Effector memory CD4-positive, alpha-beta T cell (primary cell): ENCODE measurements around the gene PIK3CB.
"Not testable (repeated sequence)": the region's sequence is repeated elsewhere in the genome, so short reads cannot be mapped to it uniquely, and the experiment has no call there.

Experiments
- DNase-seq, 3 donors: peaks; one replicate each; pipeline ENCODE4 v3.0.0-alpha.2; 2020
- H3K27ac ChIP-seq: 2 replicates; pipeline ENCODE4 v1.7.0; 2013; ENCODE audit warnings: mild to moderate bottlenecking, low read length, moderate library complexity; ENCODE audit not compliant: insufficient read depth, poor library complexity, severe bottlenecking
- H3K27me3 ChIP-seq: replicated peaks from 2 replicates; pipeline ENCODE4 v1.7.0; 2013; ENCODE audit warnings: mild to moderate bottlenecking, low read length; ENCODE audit not compliant: insufficient read depth, control insufficient read depth, poor library complexity, severe bottlenecking
- H3K36me3 ChIP-seq: 2 replicates; pipeline ENCODE4 v1.7.0; 2013; ENCODE audit warnings: mild to moderate bottlenecking, low read length, moderate library complexity; ENCODE audit not compliant: control insufficient read depth, insufficient read depth
- H3K4me1 ChIP-seq: 2 replicates; pipeline ENCODE4 v1.7.0; 2013; ENCODE audit warnings: low read length, mild to moderate bottlenecking; ENCODE audit not compliant: control insufficient read depth, insufficient read depth, poor library complexity, severe bottlenecking
- H3K4me3 ChIP-seq: 2 replicates; pipeline ENCODE4 v1.7.0; 2013; ENCODE audit warnings: low read length, low read depth, mild to moderate bottlenecking; ENCODE audit not compliant: insufficient read depth, poor library complexity, severe bottlenecking
- H3K9me3 ChIP-seq: 2 replicates; pipeline ENCODE4 v1.7.0; 2013; ENCODE audit warnings: mild to moderate bottlenecking, low read length, moderate library complexity; ENCODE audit not compliant: control insufficient read depth

Gene PIK3CB

DNA sequence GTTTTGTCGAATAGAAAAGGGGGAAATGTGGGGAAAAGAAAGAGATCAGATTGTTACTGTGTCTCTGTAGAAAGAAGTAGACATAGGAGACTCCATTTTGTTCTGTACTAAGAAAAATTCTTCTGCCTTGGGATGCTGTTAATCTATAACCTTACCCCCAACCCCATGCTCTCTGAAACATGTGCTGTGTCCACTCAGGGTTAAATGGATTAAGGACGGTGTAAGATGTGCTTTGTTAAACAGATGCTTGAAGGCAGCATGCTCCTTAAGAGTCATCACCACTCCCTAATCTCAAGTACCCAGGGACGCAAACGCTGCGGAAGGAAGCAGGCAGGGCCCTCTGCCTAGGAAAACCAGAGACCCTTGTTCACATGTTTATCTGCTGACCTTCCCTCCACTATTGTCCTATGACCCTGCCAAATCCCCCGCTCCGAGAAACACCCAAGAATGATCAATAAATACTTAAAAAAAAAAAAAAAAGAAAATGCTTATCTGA is 49.3 kb downstream of the PIK3CB start:
- H3K27me3 ChIP-seq, H3K4me3 ChIP-seq, DNase-seq, H3K27ac ChIP-seq, H3K36me3 ChIP-seq, H3K9me3 ChIP-seq: not testable (repeated sequence)
- peaks cover 10% of the 10 kb centered on the region for H3K4me1 ChIP-seq

- no peak overlapping the region for H3K27ac ChIP-seq
- no peak overlapping the region for H3K4me3 ChIP-seq
- no peaks in the 10 kb centered on the region for H3K27me3 ChIP-seq
- no peak for DNase-seq
- H3K36me3 ChIP-seq, result no peaks in the 10 kb centered on the region
- H3K4me1 ChIP-seq, result peaks cover 10% of the 10 kb centered on the region
- no peaks in the 10 kb centered on the region for H3K9me3 ChIP-seq
Observed at GRCh38 chr3:138782755-138783154, 52.0 kb downstream of the PIK3CB start.

GRCh38 chr3:138781012-138781470 is 53.7 kb downstream of the PIK3CB start:
- no peaks in the 10 kb centered on the region for H3K27me3 ChIP-seq
- peaks cover 10% of the 10 kb centered on the region for H3K4me1 ChIP-seq
- no peaks in the 10 kb centered on the region for H3K9me3 ChIP-seq
- H3K4me3 ChIP-seq, result peak overlapping the region; percentile 17
- DNase-seq, result peak; percentile 49 to 62 (median 58)
- H3K27ac ChIP-seq, result peak overlapping the region; percentile 74
- H3K36me3 ChIP-seq, result no peaks in the 10 kb centered on the region

GRCh38 chr3:138778643-138779042 is 56.1 kb downstream of the PIK3CB start:
- Histone ChIP-seq H3K9me3 (no peaks in the 10 kb centered on the region), H3K4me3 (no peak overlapping the region), H3K27me3 (no peaks in the 10 kb centered on the region), H3K36me3 (no peaks in the 10 kb centered on the region), H3K27ac (no peak overlapping the region), H3K4me1 (peaks cover 10% of the 10 kb centered on the region)
- DNase-seq, result no peak

- Histone ChIP-seq H3K36me3 (no peaks in the 10 kb centered on the region), H3K4me3 (no peak overlapping the region), H3K4me1 (peaks cover 10% of the 10 kb centered on the region), H3K9me3 (no peaks in the 10 kb centered on the region), H3K27ac (no peak overlapping the region), H3K27me3 (no peaks in the 10 kb centered on the region)
- no peak for DNase-seq
Observed at GRCh38 chr3:138776961-138777360, 57.8 kb downstream of the PIK3CB start.

DNA sequence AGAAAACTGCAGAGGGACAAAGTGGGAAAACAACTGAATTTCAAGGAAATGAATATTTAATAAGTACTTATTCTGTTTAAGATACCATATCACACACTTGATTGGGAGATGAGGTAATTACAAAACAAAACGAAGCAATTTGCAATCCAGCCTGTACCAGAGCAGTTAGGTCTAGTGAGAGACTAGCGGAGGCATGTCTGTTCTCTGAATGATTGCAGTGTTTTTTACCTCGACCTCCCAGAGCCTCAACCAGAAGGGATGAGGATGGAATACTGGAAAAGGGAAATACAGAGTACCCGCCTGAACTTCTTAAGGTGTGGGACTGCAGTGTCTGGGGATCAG is 59.5 kb downstream of the PIK3CB start:
- no peaks in the 10 kb centered on the region for H3K9me3 ChIP-seq
- H3K36me3 ChIP-seq, result no peaks in the 10 kb centered on the region
- H3K4me3 ChIP-seq, result no peak overlapping the region
- no peak overlapping the region for H3K27ac ChIP-seq
- H3K27me3 ChIP-seq, result no peaks in the 10 kb centered on the region
- no peak for DNase-seq
- H3K4me1 ChIP-seq, result no peaks in the 10 kb centered on the region

GRCh38 chr3:138774529-138775253 is 60.0 kb downstream of the PIK3CB start:
- Histone ChIP-seq H3K36me3 (no peaks in the 10 kb centered on the region), H3K9me3 (no peaks in the 10 kb centered on the region), H3K27me3 (no peaks in the 10 kb centered on the region), H3K27ac (no peak overlapping the region), H3K4me3 (no peak overlapping the region), H3K4me1 (no peaks in the 10 kb centered on the region)
- no peak for DNase-seq

DNA sequence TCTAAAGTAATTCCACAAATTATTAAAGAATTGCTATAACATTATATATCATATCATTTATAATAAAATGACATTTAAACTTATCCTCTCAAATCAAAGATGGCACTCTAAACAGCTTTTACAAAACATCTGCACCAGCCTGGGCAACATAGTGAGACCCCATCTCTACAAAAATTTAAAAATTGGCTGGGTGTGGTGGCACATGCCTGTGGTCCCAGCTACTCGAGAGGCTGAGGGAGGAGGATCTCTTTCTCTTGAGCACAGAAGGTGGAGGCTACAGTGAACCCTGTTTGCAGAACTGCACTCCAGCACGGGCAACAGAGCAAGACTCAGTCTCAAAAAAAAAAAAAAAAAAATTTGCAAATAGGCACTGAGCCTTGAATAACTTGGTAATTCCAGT is 63.1 kb downstream of the PIK3CB start:
- peaks cover 9% of the 10 kb centered on the region for H3K36me3 ChIP-seq
- no peak overlapping the region for H3K27ac ChIP-seq
- H3K4me3 ChIP-seq, result no peak overlapping the region
- no peaks in the 10 kb centered on the region for H3K4me1 ChIP-seq
- no peaks in the 10 kb centered on the region for H3K27me3 ChIP-seq
- DNase-seq, result no peak
- H3K9me3 ChIP-seq, result no peaks in the 10 kb centered on the region

- no peak overlapping the region for H3K27ac ChIP-seq
- no peak for DNase-seq
Observed at GRCh38 chr3:138769616-138770015, 65.1 kb downstream of the PIK3CB start.

DNA sequence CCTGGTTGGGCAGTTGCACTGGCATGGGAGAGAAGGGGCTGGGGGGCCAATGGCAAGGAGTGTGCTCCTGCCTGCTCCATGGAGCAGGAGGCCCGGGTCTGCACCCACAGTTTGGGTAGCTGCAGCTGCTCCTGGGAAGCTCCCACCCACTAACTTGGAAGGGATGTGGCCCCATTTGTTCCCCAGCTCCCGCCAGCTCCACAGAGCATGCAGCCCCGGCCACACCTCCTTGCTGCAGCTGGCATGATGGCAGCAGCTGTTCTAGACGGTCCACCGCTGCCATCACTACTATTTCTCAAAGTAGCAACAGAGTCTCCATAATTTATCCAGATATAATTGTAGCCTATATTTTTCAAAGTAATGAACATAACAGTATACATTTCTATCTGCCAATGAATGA is 65.8 kb downstream of the PIK3CB start:
- H3K36me3 ChIP-seq, result peaks cover 9% of the 10 kb centered on the region
- H3K4me1 ChIP-seq, result no peaks in the 10 kb centered on the region
- H3K27me3 ChIP-seq, result no peaks in the 10 kb centered on the region
- no peak overlapping the region for H3K4me3 ChIP-seq
- DNase-seq, result no peak
- H3K9me3 ChIP-seq, result no peaks in the 10 kb centered on the region
- no peak overlapping the region for H3K27ac ChIP-seq

More at GRCh38 chr3:138769616-138770015, 65.1 kb downstream of the PIK3CB start:
- Histone ChIP-seq H3K4me1 (no peaks in the 10 kb centered on the region), H3K9me3 (no peaks in the 10 kb centered on the region), H3K4me3 (no peak overlapping the region), H3K27me3 (no peaks in the 10 kb centered on the region), H3K36me3 (peaks cover 9% of the 10 kb centered on the region)
